MCF 10A (cell line): ENCODE results near the gene POLR2C. TPM values are rescaled to one million over a fixed set of nuclear protein-coding genes. Genes with fewer than 3 reads are reported as not detected.
"Not testable (repeated sequence)": the region's sequence is repeated elsewhere in the genome, so short reads cannot be mapped to it uniquely, and the experiment has no call there.

Experiments
- BruUV-seq: library from RNA; stranded (reverse); fragments of 400-500 nt; replicated peaks from 2 replicates; lab custom pipeline; 2021; lab: Mats Ljungman, UMichigan
- CTCF ChIA-PET: fragments of 300-600 bp; sonication (Branson Sonifier 250); formaldehyde crosslinking; extraction: SDS; loops from one replicate; lab custom pipeline; 2021; ENCODE audit warnings: antibody characterized with exemption, inconsistent platforms; lab: Yijun Ruan, JAX
- POLR2A ChIA-PET: fragments of 300-600, 350-650 bp; sonication (Branson Sonifier 250); formaldehyde crosslinking; extraction: SDS; loops from one replicate; lab custom pipeline; 2020; ENCODE audit warnings: antibody characterized with exemption, inconsistent platforms; lab: Yijun Ruan, JAX
- DNase-seq: peaks from one replicate; pipeline ENCODE4 v3.0.0-alpha.2; 2018; ENCODE audit not compliant: unreplicated experiment
- H3K27ac Mint-ChIP-seq: one replicate; pipeline ENCODE4 v1.8.0; 2022; ENCODE audit warnings: mild to moderate bottlenecking, low read depth, mixed read lengths; ENCODE audit not compliant: unreplicated experiment
- H3K27me3 Mint-ChIP-seq: one replicate; pipeline ENCODE4 v1.8.0; 2022; ENCODE audit warnings: mixed read lengths; ENCODE audit not compliant: insufficient read depth, unreplicated experiment
- H3K36me3 Mint-ChIP-seq: one replicate; pipeline ENCODE4 v1.8.0; 2022; ENCODE audit warnings: mild to moderate bottlenecking, moderate library complexity, mixed read lengths; ENCODE audit not compliant: insufficient read depth, unreplicated experiment
- H3K4me1 Mint-ChIP-seq: one replicate; pipeline ENCODE4 v1.8.0; 2022; ENCODE audit warnings: mixed read lengths; ENCODE audit not compliant: insufficient read depth, unreplicated experiment
- H3K4me3 Mint-ChIP-seq: one replicate; pipeline ENCODE4 v1.8.0; 2022; ENCODE audit warnings: mild to moderate bottlenecking, moderate library complexity, mixed read lengths; ENCODE audit not compliant: unreplicated experiment
- H3K9me3 Mint-ChIP-seq: one replicate; pipeline ENCODE4 v1.8.0; 2022; ENCODE audit warnings: mixed read lengths; ENCODE audit not compliant: unreplicated experiment
- intact Hi-C: fragments of 100-400 bp; cut with micrococcal nuclease; formaldehyde crosslinking; loops from 2 replicates; pipeline ENCODE4 v1.14.1; 2022
- total RNA-seq: library from RNA; stranded (reverse); gene quantifications from 2 replicates; pipeline ENCODE4 v1.2.3, GENCODE V29; 2022
- TF ChIP-seq, protein P1 (sequence below): fragments of 200-600 bp; IDR thresholded peaks from one replicate; pipeline ENCODE4 v1.8.0; 2022; ENCODE audit warnings: antibody characterized with exemption, mild to moderate bottlenecking; ENCODE audit not compliant: unreplicated experiment

POLR2C gene
- total RNA-seq, 1 experiment from 2014 or later = 44.8 TPM

DNA sequence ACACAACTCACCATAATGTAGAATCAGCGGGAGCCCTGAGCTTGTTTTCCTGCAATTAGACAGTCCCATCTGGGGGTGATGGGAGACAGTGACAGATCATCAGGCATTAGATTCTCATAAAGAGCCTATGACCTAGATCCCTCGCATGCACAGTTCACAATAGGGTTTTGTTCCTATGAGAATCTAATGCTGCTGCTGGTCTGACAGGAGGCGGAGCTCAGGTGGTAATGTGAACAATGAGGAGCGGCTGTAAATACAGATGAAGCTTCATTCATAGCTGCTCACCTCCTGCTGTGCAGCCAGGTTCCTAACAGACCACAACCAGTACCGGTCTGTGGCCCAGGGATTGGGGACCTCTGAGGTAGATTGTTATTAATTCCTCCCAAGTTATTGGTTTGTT lies 26.8 kb downstream of the POLR2C start:
- ChIA-PET POLR2A (interaction anchor here (0.6 kb wide), 1 partner anchor 913 kb away, joined by 3 read pairs; no protein-coding TSS in a partner anchor), CTCF (interaction anchor here (0.9 to 2.1 kb wide), 3 partner anchors 27 to 71 kb away, joined by 3 to 10 read pairs (median 4); partner anchors contain the start of gene POLR2C)
- Mint-ChIP-seq H3K36me3 (no peaks in the 10 kb centered on the region), H3K4me1 (peaks cover 5% of the 10 kb centered on the region), H3K4me3 (no peak overlapping the region), H3K27ac (no peak overlapping the region), H3K27me3 (peaks cover 20% of the 10 kb centered on the region), H3K9me3 (no peaks in the 10 kb centered on the region)
- no peak for DNase-seq
- TF ChIP-seq, protein P1, sequence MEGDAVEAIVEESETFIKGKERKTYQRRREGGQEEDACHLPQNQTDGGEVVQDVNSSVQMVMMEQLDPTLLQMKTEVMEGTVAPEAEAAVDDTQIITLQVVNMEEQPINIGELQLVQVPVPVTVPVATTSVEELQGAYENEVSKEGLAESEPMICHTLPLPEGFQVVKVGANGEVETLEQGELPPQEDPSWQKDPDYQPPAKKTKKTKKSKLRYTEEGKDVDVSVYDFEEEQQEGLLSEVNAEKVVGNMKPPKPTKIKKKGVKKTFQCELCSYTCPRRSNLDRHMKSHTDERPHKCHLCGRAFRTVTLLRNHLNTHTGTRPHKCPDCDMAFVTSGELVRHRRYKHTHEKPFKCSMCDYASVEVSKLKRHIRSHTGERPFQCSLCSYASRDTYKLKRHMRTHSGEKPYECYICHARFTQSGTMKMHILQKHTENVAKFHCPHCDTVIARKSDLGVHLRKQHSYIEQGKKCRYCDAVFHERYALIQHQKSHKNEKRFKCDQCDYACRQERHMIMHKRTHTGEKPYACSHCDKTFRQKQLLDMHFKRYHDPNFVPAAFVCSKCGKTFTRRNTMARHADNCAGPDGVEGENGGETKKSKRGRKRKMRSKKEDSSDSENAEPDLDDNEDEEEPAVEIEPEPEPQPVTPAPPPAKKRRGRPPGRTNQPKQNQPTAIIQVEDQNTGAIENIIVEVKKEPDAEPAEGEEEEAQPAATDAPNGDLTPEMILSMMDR = no peak
- no TSS peak for BruUV-seq
- intact Hi-C loops = no loop called here

DNA sequence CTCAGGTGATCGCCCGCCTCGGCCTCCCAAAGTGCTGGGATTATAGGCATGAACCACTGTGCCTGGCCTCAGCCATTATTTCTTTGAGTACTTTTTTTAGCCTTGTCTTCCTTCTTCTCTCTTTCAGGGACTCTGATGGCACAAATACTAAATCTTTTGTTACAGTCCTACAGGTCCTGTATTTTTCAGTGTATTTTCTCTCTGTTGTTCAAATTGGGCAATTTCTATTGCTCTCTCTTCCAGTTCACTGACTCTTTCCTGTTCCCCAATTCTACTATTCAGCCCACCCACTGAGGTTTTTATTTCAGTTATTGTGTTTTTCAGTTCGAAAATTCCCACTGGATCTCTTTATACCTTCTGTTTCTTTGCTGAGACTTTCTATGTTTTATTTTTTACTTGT lies 31.3 kb downstream of the POLR2C start:
- TF ChIP-seq, protein P1 = no peak
- H3K36me3 Mint-ChIP-seq = no peaks in the 10 kb centered on the region
- peaks cover 23% of the 10 kb centered on the region for H3K27me3 Mint-ChIP-seq
- no peaks in the 10 kb centered on the region for H3K9me3 Mint-ChIP-seq
- no TSS peak for BruUV-seq
- no peak overlapping the region for H3K27ac Mint-ChIP-seq
- ChIA-PET CTCF (interaction anchor here (1.2 kb wide), 1 partner anchor 19 kb away, joined by 5 read pairs; no protein-coding TSS in a partner anchor), POLR2A (no interaction called here)
- intact Hi-C loops = no loop called here
- no peaks in the 10 kb centered on the region for H3K4me1 Mint-ChIP-seq
- no peak for DNase-seq
- H3K4me3 Mint-ChIP-seq = no peak overlapping the region

DNA sequence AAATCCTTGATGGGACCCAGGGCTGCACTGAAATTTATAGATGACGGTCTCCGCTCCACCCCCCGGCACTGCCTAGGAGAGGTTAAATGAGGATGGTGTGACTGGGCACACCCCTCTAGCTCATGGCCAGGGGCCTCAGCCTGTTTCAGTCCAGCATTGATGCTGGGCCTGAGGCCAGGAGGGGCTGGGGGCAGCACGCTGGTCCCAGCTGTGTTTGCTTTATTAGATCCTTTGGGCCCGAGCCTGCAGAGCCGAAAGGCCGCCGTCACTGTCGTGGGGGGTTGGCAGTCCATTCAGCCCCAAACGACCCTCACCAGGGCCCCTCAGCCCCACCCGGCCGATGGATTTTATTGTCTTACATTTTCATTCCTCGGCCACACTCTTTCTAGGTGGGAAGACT lies 34.6 kb downstream of the POLR2C start:
- TF ChIP-seq, protein P1 = no peak
- intact Hi-C loops = no loop called here
- CTCF ChIA-PET = interaction anchor here (0.8 kb wide), 1 partner anchor 23 kb away, joined by 4 read pairs; no protein-coding TSS in a partner anchor
- Mint-ChIP-seq H3K9me3 (no peaks in the 10 kb centered on the region), H3K36me3 (no peaks in the 10 kb centered on the region), H3K27me3 (peaks cover 12% of the 10 kb centered on the region), H3K4me1 (no peaks in the 10 kb centered on the region), H3K4me3 (no peak overlapping the region), H3K27ac (no peak overlapping the region)
- BruUV-seq = no TSS peak
- POLR2A ChIA-PET = no interaction called here
- DNase-seq = no peak

DNA sequence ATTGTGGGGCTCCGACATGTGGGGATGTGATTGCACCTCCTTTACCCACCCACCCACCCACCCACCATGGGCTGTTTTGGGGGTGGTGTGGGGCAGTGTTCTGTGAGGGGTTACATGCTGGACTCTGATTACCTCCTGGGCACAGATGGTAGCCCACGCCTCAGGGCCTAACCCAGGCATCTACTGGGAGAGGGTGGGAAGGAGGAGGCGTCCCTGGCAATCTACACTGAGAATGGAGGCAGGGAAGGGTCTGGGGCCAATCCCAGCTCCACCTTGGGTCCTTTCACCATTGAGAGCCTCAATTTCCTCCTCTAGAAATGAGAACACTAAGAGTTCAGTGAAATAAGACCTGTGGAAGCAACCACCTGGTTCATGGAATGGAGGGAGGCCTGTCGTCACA lies 35.6 kb downstream of the POLR2C start:
- Mint-ChIP-seq H3K4me1 (no peaks in the 10 kb centered on the region), H3K4me3 (no peak overlapping the region), H3K9me3 (no peaks in the 10 kb centered on the region), H3K36me3 (no peaks in the 10 kb centered on the region), H3K27me3 (peaks cover 12% of the 10 kb centered on the region), H3K27ac (no peak overlapping the region)
- CTCF ChIA-PET = interaction anchor here (0.6 kb wide), 1 partner anchor 11 kb away, joined by 4 read pairs; no protein-coding TSS in a partner anchor
- no peak for DNase-seq
- TF ChIP-seq, protein P1 = no peak
- POLR2A ChIA-PET = no interaction called here
- intact Hi-C loops = no loop called here
- no TSS peak for BruUV-seq

DNA sequence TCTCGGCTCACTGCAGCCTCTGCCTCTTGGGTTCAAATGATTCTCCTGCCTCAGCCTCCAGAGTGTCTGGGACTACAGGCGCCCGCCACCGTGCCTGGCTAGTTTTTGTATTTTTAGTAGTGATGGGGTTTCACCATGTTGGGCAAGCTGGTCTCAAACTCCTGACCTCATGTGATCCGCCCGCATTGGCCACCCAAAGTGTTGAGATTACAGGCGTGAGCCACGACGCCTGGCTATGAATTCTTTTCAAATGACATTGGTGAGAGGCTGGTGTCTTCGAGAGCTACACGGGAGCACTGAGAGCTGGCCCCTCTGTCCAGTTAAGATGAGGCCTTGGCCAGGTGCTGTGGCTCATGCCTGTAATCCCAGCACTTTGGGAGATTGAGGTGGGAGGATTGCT lies 37.5 kb downstream of the POLR2C start:
- H3K36me3 Mint-ChIP-seq, H3K27ac Mint-ChIP-seq, H3K4me3 Mint-ChIP-seq, BruUV-seq, intact Hi-C loops, H3K27me3 Mint-ChIP-seq, POLR2A ChIA-PET, H3K9me3 Mint-ChIP-seq, DNase-seq, H3K4me1 Mint-ChIP-seq: not testable (repeated sequence)
- CTCF ChIA-PET = interaction anchor here (0.8 kb wide), 1 partner anchor 45 kb away, joined by 4 read pairs; no protein-coding TSS in a partner anchor
